Panc1 (cell line): ENCODE measurements around the gene RGL4.

ENCODE experiments used
- CTCF ChIP-seq: fragments of 450-650 bp; IDR thresholded peaks from 2 replicates; pipeline ENCODE4 v1.5.1; 2017; ENCODE audit warnings: mild to moderate bottlenecking
- POLR2AphosphoS5 ChIP-seq: IDR thresholded peaks from 2 replicates; pipeline ENCODE4 v1.6.1; 2012; ENCODE audit warnings: mild to moderate bottlenecking, low read depth, low read length, moderate library complexity
- REST ChIP-seq, 2 experiments: IDR thresholded peaks; 2 replicates each; pipeline ENCODE4 v1.6.1; 2011 to 2012; ENCODE audit warnings: low read depth in 2 of 2, control low read depth in 1 of 2, low read length in 1 of 2, mild to moderate bottlenecking in 1 of 2, moderate library complexity in 1 of 2; ENCODE audit not compliant: insufficient read depth in 1 of 2
- SIN3A ChIP-seq: IDR thresholded peaks from 2 replicates; pipeline ENCODE4 v1.6.1; 2012; ENCODE audit warnings: low read depth, mild to moderate bottlenecking, low read length, moderate library complexity, borderline replicate concordance; ENCODE audit not compliant: insufficient read depth

- TF ChIP-seq POLR2AphosphoS5 (no peak), CTCF (no peak), REST (IDR thresholded peaks at IDR 0.05; ENCODE audit: insufficient read depth in 1 of 2, low read depth in 2 of 2, low read length in 1 of 2) (no peak), SIN3A (no peak)
These were observed 8.7 kb upstream of the RGL4 start for GRCh38 chr22:23682077-23682476.
